Fibroblast of gingiva (primary cell): ENCODE data around the gene NUDT7.

ENCODE experiments used
- DNase-seq: peaks from one replicate; pipeline ENCODE4 v3.0.0-alpha.2; 2011; ENCODE audit warnings: low read depth

NUDT7 gene

DNA sequence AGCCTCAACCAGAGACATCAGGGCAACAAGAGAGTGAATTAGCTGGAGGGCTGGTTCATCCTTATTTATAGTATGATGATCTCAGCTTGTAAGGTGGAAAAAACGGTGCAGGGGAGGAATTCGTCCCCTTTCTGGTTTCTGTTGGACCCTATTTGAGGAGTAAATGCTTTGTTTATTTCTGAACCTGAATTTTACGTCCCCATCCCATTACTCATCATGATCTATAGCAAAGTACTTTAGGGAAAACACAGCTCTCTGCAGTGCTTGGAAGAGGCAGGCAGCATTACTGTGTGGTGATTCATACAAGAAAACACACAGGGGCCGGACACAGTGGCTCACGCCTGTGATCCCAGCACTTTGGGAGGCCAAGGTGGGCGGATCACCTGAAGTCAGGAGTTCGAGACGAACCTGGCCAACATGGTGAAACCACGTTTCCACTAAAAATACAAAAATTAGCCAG lies 58.1 kb downstream of the NUDT7 start:
- peak; percentile 25 for DNase-seq

DNA sequence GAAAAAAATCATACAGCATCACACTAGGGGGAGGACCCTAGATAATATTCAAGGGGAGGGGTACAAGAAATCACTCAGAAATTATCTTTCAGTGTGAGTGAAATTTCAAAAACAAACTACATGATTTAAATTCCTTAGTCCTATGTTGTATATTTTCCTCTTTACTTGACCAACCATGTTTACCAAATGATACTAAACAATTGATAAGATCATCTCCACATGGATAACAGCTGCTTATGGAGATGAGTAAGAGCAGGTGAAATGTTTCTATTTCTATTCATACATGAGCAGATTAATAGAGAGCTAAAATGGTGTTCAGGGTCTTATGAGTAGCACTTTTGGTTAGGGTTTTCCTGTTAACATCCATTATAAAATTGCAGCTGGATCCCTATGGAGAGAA lies 58.8 kb downstream of the NUDT7 start:
- DNase-seq = no peak

DNA sequence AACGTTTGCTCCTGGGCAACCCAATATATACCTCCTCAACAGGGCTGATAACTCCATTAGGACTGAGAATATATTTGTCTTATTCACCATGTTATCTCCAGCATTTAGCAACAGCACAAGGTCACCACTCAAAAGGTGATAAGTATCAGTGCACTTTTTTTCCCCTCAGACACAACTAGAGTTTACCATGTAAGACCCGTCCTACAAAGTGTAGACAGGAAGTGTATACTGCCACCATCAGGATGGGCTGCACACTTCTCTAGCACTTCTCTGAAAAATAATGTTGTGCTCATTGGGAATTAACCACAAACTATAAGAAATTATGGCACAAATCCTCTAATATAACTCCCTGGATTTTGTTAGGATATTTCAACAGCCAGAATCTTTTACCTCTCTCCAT lies 60.4 kb downstream of the NUDT7 start:
- no peak for DNase-seq

GRCh38 chr16:77784441-77785372 lies 62.4 kb downstream of the NUDT7 start:
- no peak for DNase-seq

- DNase-seq = no peak
These were observed 63.1 kb downstream of the NUDT7 start for GRCh38 chr16:77785373-77785764.

DNA sequence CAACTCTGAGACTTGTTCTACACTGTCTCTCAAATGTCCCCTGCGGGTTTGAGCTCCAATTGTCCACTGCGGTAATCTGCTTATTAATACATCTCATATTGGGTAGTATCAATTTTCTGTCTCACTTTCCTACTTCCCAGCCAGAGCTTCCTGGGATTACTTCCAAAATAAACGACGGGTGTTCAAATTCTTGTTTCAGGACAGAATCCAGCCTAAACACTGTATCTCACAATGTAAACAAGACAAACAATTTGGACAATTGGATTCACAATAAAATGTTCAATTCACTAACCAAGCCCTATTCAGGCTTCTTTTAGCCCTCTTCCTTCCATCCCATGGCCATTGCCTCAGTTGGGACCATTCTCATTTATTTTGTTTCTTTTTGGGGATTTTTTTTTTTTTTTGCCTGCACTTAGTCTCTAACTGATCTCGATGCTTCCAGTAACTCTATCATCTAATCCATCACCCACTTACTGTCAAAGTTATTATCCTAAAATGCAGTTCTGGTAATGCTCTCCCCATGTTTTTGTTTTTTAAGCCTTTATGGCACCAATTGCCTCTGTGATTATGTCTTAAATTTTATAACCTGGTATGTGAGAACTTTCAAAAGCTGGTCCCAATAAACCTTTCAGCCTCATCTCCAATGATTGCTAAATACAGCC lies 64.0 kb downstream of the NUDT7 start:
- peak; percentile 10 for DNase-seq

- no peak for DNase-seq
These were observed 65.1 kb downstream of the NUDT7 start for GRCh38 chr16:77787452-77787851.

DNA sequence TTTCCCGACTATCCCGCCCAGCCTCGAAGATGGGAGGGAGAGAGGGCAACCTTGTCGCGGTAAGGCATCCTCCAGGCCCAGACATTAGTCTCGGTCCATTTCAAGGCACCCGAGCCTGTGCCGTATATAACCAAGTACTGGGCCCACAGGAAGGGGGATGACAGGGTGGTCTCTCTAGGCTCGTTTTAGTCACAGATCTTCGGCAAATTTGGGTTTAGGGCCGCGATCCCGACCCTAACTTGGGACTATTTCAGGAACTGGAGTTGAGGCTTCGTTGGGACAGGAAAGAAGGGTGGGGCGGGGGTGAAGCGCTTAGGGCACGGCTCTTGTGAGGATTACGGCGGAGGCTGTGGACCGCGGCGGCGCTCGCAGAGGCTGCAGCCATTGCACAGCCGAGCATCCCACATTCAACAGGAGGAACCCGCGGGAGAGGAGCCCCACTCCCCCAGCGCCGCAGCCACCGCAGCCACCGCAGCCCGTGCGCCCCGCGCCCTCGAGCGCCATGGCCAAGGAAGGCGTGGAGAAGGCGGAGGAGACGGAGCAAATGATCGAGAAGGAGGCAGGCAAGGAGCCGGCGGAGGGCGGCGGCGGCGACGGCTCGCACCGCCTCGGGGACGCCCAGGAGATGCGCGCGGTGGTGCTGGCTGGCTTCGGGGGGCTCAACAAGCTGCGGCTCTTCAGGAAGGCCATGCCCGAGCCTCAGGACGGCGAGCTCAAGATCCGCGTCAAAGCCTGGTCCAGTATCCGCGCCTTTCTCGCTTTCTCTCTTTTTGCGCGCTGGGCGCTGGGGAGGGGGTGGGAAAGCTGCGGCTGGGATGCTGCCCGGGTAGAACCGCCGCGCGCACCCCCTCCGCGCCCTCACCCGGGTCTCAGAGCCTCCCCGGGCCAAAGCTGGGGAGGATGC lies 66.1 kb downstream of the NUDT7 start, which contains the start of gene VAT1L:
Gene VAT1L (plus strand): TSS at position 384 of the 904 bp plus-strand sequence. CDS start 119 bp downstream, at position 503.
- DNase-seq = peak; percentile 45

- no peak for DNase-seq
These were observed 67.0 kb downstream of the NUDT7 start for GRCh38 chr16:77789085-77790008.

GRCh38 chr16:77790009-77790372 lies 67.7 kb downstream of the NUDT7 start:
- no peak for DNase-seq

DNA sequence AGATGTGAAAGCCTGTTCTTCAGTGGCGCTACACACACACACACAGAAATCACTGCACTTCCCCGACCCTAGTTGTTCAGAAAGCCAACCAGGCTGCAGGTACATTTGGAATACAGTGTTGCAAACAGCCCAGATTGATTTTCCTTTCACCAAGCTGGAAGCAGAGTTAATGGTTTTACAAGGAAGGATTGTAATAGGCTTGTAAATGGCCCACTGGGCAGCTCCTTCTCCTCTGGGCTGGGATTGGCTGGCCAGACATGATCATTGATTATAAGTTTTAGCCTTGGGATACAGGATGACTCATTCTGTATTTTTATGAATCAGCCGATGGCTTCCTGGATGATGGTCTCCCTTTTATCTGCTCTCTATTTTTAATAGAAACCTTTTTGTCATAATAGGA lies 68.6 kb downstream of the NUDT7 start:
- no peak for DNase-seq
